ENCODE data around the gene EIF3K. TPM values are rescaled to one million over a fixed set of nuclear protein-coding genes. Genes with fewer than 3 reads are reported as not detected.

The EIF3K gene
- polyA plus RNA-seq, 2 of the 4 experiments (the other 2 are of a cell fraction) = 419 to 937 TPM

GRCh38 chr19:38583985-38584305 is 35.0 kb upstream of the EIF3K start:
- ChIA-PET CTCF (interaction anchor here (0.7 to 1.7 kb wide), 4 partner anchors 8 to 51 kb away, joined by 3 to 6 read pairs (median 4); partner anchors contain the start of gene MAP4K1), POLR2A (no interaction called here)
- Histone ChIP-seq H3K4me1 (no peaks in the 10 kb centered on the region), H3K27ac (no peak overlapping the region), H3K4me3 (no peak overlapping the region), H3K4me2 (no peak overlapping the region), H3K9me3 (no peaks in the 10 kb centered on the region)
- no peak for FAIRE-seq
- WGBS (ENCODE audit: missing lambda C conversion rate) = 68% methylated on average over 4 of the region's 4 CpGs
- ATAC-seq = peak; percentile 20 to 21; a peak in 3 of 6 replicates
- no peak for TF ChIP-seq HDAC2 (IDR thresholded peaks at IDR 0.05)
- no peak for TF ChIP-seq HEYL (CRISPR knock-in tag; IDR thresholded peaks at IDR 0.05)
- peak; percentile 73 for TF ChIP-seq ZFP36 (IDR thresholded peaks at IDR 0.05; ENCODE audit: borderline replicate concordance, partially characterized antibody)
- no peak for DNase-seq (ENCODE audit: low read depth in 1 of 2, low spot score in 1 of 2)

GRCh38 chr19:38587562-38587961 is 31.4 kb upstream of the EIF3K start:
- WGBS (ENCODE audit: missing lambda C conversion rate) = 79% methylated on average over 2 of the region's 2 CpGs
- POLR2A ChIA-PET = no interaction called here

GRCh38 chr19:38588041-38588440 is 30.9 kb upstream of the EIF3K start:
- Histone ChIP-seq H3K9me3 (no peaks in the 10 kb centered on the region), H3K4me2 (no peak overlapping the region), H3K27ac (no peak overlapping the region), H3K4me3 (no peak overlapping the region), H3K4me1 (no peaks in the 10 kb centered on the region)
- ATAC-seq (no peak), FAIRE-seq (no peak), DNase-seq (ENCODE audit: low read depth in 1 of 2, low spot score in 1 of 2) (no peak)
- TF ChIP-seq SMC3 (IDR thresholded peaks at IDR 0.05) (no peak), ZC3H11A (IDR thresholded peaks at IDR 0.05) (no peak), NR3C1 (IDR thresholded peaks at IDR 0.05) (no peak), HOXA7 (CRISPR knock-in tag; IDR thresholded peaks at IDR 0.05) (no peak), RFX5 (IDR thresholded peaks at IDR 0.05) (no peak)
- WGBS (ENCODE audit: missing lambda C conversion rate) = 57% methylated on average over 2 of the region's 2 CpGs
- CTCF ChIA-PET = interaction anchor here (0.6 to 1.1 kb wide), 4 partner anchors 9 to 188 kb away, joined by 3 to 5 read pairs (median 3); no protein-coding TSS in a partner anchor
- POLR2A ChIA-PET = interaction anchor here (0.6 kb wide), 1 partner anchor 180 kb away, joined by 3 read pairs; no protein-coding TSS in a partner anchor

More at GRCh38 chr19:38587562-38587961, 31.4 kb upstream of the EIF3K start:
- no peak for ATAC-seq
- CTCF ChIA-PET = interaction anchor here (0.6 to 2.2 kb wide), 8 partner anchors 9 to 72 kb away, joined by 3 to 10 read pairs (median 4); no protein-coding TSS in a partner anchor
- H3K4me3 ChIP-seq = no peak overlapping the region
- H3K9me3 ChIP-seq = no peaks in the 10 kb centered on the region
- DNase-seq (ENCODE audit: low read depth in 1 of 2, low spot score in 1 of 2) = no peak
- peak; percentile 59 for FAIRE-seq
- H3K27ac ChIP-seq = no peak overlapping the region
- H3K4me2 ChIP-seq = no peak overlapping the region
- TF ChIP-seq POLR2A (IDR thresholded peaks at IDR 0.05; ENCODE audit: low read length) (no peak), TP53 (CRISPR knock-in tag; IDR thresholded peaks at IDR 0.05) (no peak), HOXB5 (CRISPR knock-in tag; IDR thresholded peaks at IDR 0.05) (no peak), FOSL2 (IDR thresholded peaks at IDR 0.05) (no peak), FOSL2 (CRISPR knock-in tag; IDR thresholded peaks at IDR 0.05) (no peak), HOXB13 (CRISPR knock-in tag; IDR thresholded peaks at IDR 0.05; ENCODE audit: low read depth) (no peak), EHMT2 (IDR thresholded peaks at IDR 0.05; ENCODE audit: low read depth) (no peak), BCL3 (IDR thresholded peaks at IDR 0.05) (no peak), HDAC2 (IDR thresholded peaks at IDR 0.05) (no peak), ZSCAN20 (CRISPR knock-in tag; IDR thresholded peaks at IDR 0.05) (no peak), TFCP2L1 (CRISPR knock-in tag; IDR thresholded peaks at IDR 0.05) (no peak), CEBPB (IDR thresholded peaks at IDR 0.05) (no peak), JUN (IDR thresholded peaks at IDR 0.05) (no peak), FOSB (CRISPR knock-in tag; IDR thresholded peaks at IDR 0.05) (no peak), MAZ (IDR thresholded peaks at IDR 0.05; ENCODE audit: borderline replicate concordance, low read depth, low read length) (no peak), NPAS2 (CRISPR knock-in tag; IDR thresholded peaks at IDR 0.05; ENCODE audit: borderline replicate concordance) (no peak), CBX8 (IDR thresholded peaks at IDR 0.05) (no peak), HMGXB4 (CRISPR knock-in tag; IDR thresholded peaks at IDR 0.05; ENCODE audit: borderline replicate concordance) (no peak), RAD21 (conservative IDR thresholded peaks at IDR 0.05 in 1 of 2, IDR thresholded peaks at IDR 0.05 in 1 of 2) (no peak), ELK1 (IDR thresholded peaks at IDR 0.05; ENCODE audit: low read depth, low read length) (no peak), CHD2 (IDR thresholded peaks at IDR 0.05; ENCODE audit: low read length, partially characterized antibody) (no peak)
- no peaks in the 10 kb centered on the region for H3K4me1 ChIP-seq
